Stimulated activated CD8-positive, alpha-beta memory T cell treated with anti-CD3 and anti-CD28 coated beads, Interleukin-12 subunit alpha, Interleukin-12 subunit beta, amount 100 ng/mL, for 24 hours (primary cell): ENCODE measurements around the gene ACTN1.

Experiments used
- DNase-seq: peaks from one replicate; pipeline ENCODE4 v3.0.0-alpha.2; 2020; ENCODE audit errors: extremely low read depth

Gene ACTN1

GRCh38 chr14:68937471-68938270, 41.4 kb downstream of the ACTN1 start:
- no peak for DNase-seq

GRCh38 chr14:68936980-68937379, 42.1 kb downstream of the ACTN1 start:
- no peak for DNase-seq

DNA sequence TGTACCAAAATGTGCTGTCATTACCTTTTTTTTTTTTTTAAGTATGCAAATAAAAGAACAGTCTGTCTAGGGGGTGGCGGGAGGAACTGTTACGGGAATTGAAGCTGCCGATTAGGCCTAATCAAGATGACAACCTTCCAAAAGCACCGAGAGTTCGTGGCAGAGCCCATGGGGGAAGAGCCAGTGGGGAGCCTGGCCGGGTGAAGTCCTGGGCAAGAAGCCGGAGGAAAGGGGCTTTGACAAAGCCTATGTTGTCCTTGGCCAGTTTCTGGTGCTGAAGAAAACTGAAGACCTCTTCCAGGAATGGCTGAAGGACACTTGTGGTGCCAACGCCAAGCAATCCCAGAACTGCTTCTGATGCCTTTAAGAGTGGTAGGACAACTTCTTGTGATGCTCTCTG, 42.6 kb downstream of the ACTN1 start:
- DNase-seq: no peak

DNA sequence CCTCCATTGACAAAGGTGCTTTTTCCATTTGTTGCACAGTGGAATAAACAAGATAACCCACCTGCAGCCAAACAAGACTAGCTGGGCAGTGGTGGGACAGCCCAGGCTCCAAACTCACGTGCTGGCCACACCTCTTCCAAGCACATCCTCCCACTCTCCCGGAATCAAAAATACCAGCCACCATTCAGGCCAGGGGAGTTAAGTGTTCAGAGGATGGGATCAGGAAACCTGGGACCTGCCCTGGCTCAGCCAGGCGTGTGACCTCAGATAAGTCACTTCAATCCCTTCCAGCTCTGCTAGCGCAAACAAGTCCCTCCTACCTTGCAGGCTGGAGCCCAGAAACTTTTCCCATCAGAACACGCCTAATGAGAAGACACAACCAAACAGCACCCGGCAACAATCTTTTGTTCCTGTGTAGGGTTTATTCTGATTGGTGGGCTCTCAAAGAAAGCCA, 43.3 kb downstream of the ACTN1 start:
- DNase-seq: no peak

GRCh38 chr14:68934066-68934465, 45.0 kb downstream of the ACTN1 start:
- no peak for DNase-seq

DNA sequence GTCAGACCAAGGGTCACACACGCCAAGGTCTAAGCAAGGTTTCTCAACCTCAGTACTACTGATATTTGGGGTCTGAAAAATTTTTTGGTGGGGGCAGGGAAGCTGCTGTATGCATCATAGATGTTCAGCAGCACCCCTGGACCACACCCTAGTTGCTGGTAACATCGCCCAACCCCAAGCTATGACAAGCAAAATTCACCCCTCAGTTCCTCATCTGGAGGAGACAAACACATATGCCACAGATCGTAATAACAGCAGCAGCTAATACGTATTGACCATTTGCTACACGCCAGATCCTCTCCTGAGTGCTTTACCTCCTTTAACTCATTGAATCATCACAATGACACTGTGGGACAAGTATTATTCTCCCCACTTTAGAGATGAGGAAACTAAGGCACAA, 46.4 kb downstream of the ACTN1 start:
- DNase-seq: no peak

DNA sequence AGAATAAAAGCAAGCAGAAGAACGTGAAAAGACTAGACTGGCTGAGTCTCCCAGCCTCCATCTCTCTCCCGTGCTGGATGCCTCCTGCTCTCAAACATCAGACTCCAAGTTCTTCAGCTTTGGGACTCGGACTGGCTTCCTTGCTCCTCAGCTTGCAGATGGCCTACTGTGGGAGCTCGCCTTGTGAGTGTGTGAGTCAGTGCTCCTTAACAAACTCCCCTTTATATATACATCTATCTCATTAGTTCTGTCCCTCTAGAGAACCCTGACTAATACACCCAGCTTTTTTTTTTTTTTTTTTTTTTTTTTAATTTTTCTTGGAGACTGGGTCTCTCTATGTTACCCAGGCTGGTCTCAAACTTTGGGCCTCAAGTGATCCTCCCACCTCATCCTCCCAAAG, 46.9 kb downstream of the ACTN1 start:
- no peak for DNase-seq

- no peak for DNase-seq
These were observed 47.5 kb downstream of the ACTN1 start for GRCh38 chr14:68931474-68932051.

GRCh38 chr14:68931063-68931462, 48.0 kb downstream of the ACTN1 start:
- DNase-seq: no peak

GRCh38 chr14:68929623-68930307, 49.3 kb downstream of the ACTN1 start:
- DNase-seq: no peak

DNA sequence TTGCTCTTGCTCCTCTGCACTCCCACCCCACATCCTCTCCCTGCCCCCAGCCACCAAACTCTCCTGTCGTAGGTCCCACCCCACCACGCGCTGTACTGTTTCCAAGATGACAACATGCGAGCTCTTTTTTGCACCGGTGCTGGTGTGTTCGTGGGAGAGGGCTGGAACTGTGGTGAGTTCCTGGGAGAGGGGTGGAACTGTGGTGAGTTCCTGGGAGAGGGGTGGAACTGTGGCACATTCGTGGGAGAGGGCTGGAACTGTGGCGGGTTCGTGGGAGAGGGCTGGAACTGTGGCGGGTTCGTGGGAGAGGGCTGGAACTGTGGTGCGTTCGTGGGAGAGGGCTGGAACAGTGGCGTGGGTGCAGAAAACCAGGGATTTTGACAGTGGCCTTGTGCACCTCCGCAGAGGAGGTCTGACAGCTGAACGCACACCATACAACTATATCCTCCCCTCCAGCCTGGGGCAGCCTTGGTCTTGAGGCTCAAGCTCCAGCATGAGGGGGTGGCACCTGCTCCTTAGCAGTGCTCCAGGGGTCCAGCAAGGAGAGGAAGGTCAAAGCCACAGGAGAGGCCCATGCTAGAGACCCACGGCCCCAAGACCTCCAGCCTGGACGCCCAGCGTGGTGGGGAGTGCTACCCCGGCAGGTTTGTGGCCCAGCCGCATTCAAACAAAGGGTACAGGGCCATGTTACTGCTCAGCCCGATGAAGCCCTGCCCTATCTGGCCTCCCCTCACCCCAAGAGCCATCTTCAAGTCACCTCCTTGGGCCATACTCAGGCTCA, 50.1 kb downstream of the ACTN1 start:
- DNase-seq: no peak

DNA sequence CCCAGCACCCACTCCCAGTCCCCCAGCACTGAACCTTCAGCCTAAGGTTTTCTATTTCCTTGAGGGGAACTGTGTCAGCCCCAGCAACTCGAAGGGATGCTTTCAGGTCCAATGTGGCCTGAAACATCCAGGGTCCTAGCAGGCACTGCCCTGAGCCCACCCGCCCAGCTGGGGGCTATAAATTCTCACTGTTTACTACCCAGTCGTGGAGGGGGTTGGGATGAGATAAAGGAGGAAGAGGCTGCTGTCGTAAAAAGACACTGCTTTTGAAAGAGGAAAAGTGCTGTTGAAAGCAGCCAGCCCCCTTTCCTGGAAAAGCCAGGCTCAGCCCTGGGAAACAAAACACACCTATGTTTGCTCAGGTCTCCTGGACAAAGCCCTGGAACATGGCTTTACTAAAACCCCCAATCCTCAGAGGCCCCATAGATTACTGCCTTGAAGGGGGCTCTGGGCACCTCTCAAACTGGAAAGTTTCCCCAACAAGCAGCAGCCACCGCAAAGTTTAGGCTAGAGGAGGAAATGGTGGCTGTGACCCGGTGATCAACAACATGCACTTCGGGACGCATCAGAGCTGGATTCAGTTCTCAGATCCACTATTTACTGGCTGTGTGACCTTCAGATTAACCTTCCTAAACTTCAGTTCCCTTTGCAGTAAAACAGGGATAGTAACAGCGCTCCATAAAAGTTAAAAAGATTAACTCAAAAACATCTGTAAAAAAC, 51.0 kb downstream of the ACTN1 start:
- no peak for DNase-seq

DNA sequence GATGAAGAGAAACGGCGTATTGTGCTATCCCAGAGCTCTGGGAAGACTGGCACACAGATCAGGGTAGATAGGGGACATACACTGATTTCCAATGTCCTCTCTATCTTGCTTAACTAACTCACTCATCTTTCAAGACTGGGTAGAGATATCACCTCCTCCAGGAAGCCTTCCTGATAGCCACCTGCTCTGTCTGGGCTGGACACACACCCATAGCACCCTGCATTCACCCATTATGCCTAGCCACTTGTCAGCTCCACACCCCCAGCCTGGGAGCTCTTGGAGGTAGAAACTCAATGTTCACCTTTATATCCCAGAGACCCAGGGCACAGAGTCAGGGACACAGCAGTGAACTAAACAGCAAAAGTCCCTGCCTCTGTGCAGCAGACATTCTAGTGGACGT, 52.0 kb downstream of the ACTN1 start:
- no peak for DNase-seq

GRCh38 chr14:68926236-68926635, 52.9 kb downstream of the ACTN1 start:
- DNase-seq: no peak

GRCh38 chr14:68925373-68925772, 53.7 kb downstream of the ACTN1 start:
- DNase-seq: no peak

DNA sequence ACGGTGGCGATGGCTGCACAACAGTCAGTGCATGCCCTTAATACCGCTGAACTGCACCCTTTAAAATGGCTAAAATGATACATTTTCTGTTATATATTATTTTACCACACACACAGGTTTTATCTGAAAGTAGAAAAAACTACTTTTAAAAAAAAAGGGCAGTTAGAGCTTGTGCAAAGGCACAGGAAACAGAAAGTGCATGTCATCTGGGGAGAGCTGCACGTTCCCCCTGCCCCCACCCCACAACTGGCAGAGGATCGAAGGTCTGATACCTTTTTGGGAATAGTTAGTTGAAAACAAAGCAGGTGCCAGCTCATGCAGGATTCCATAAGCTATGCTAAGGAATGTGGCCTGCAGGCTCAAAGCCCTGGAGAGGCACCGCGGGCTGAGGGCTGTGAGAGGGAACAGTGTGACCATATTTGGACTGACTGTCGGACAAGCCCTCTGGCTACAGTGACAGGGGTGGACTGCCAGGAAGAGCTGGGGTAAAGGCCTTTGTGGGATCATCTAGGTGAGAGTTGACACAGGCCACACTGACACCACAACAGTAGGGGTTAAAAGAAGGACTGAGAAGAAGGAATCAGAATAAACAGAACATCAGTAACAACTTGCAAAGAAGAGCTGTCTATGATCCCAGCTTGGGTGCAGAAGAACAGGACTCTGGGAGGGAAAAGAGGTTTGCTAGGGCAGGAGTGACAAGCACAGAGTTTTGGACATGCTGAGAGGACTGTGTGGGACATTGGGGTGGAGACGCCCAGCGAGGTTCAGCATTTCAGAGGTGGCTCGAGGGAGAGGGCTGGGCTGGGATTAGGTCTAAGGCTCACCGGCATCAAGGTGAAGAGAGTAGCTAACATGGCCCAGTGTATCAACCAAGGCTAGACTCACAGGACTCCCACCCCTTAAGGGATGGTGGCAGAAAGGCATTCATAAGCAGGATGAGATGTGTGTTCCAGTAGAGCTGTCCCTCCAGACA, 54.6 kb downstream of the ACTN1 start:
- DNase-seq: no peak

DNA sequence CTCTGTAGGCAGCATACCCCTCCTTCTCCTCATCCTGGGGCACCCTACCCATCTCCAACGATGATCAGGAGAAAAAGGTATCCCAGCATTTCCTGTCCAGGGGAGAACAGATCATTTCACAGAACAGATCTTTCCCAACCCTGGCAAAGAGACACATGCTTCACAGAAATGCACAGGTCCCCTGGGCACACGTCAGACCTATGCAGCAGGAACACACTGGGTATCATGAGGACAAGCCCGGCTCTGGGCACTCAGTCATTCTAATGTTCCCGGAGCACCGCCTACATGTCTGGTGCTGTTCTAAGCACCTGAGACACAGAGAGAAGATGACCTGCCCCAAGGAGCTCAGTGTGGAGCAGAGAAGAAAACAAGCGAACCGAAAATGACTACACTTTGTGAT, 56.2 kb downstream of the ACTN1 start:
- DNase-seq: no peak

DNA sequence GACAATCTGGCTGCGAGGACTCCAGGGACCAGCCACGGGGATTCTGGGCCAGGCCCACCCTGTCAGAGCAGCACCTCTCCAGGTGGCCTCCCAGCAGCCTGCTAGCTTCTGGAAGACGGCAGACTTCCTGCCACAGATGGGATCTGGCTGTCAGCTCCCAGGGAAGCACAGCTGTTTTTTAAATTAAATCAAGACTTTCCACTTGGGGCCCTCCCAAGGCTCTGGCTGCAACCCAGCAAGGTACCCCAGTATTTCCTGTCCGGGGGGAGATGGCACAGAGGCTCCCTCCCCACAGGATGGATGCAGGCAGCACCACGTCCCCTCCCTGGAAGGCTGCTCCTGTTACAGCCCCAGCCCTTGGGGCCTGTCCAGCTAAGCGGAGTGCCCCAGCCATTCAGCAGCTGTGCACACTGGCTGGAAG, 56.9 kb downstream of the ACTN1 start:
- no peak for DNase-seq

DNA sequence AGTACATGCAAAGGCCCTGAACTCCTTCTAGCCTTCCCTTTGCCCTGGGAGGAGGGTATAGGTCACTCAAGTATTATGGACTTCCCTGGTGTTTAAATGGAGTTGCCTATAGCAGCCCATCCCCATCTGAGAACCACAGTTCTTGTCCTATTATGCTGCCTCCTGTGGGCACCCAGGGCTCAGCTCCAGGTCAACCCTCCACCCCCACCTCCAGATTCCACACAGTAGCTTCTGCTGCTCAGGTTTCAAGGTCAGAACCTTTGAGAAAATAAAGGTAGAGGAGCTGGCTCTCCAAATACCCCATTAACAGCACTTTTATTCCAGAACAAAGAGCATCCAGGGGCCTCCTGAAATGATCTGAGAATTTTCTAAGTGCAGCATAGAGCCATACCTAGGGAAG, 57.4 kb downstream of the ACTN1 start:
- DNase-seq: no peak

DNA sequence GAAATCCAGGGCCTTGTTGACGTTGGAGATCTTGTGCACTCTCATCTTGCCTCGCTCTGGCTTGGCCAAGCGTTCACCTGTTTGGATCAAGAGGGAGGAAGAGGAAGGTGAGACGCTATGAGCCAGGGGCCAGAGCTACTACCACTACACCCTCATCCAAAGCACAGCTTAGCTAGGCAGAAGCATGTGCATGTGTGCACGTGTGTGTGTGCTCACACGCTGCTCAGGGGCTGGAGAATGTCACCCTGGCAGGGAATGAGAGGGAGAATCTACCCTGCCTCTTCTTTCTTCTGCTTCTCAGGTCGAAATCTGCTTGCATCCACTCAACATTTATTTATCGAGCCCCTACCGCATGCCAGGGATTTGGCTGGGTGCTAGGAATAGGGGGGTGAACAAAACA, 58.1 kb downstream of the ACTN1 start:
- no peak for DNase-seq
